Upper lobe of left lung (tissue), 6 donors: ENCODE results near the gene MTMR12. TPM values are rescaled to one million over a fixed set of nuclear protein-coding genes. Genes with fewer than 3 reads are reported as not detected.
"Not testable (repeated sequence)": the region's sequence is repeated elsewhere in the genome, so short reads cannot be mapped to it uniquely, and the experiment has no call there.

Experiments
- ATAC-seq, 2 donors: fragments of 200-7000 bp; cut with Tn5 transposase; one replicate each; pipeline ENCODE4 v1.9.1; 2022; ENCODE audit warnings: mild to moderate bottlenecking in 2 of 2, moderate library complexity in 2 of 2; ENCODE audit not compliant: low FRiP score in 2 of 2
- DNase-seq, 2 donors: peaks; one replicate each; pipeline ENCODE4 v3.0.0-alpha.2; 2019 to 2020
- H3K27ac ChIP-seq, 4 donors: fragments of 200-600 bp; sonication (generic); one replicate each; pipeline ENCODE4 v1.5.1; 2016 to 2019
- H3K27me3 ChIP-seq, 4 donors: fragments of 200-600 bp; sonication (generic); one replicate each; pipeline ENCODE4 v1.5.1; 2017 to 2019
- H3K36me3 ChIP-seq, 4 donors: fragments of 200-600 bp; sonication (generic); one replicate each; pipeline ENCODE4 v1.5.1; 2016 to 2019
- H3K4me1 ChIP-seq, 4 donors: fragments of 200-600 bp; sonication (generic); one replicate each; pipeline ENCODE4 v1.5.1; 2018 to 2019
- H3K4me3 ChIP-seq, 4 donors: fragments of 200-600 bp; sonication (generic); one replicate each; pipeline ENCODE4 v1.5.1; 2017 to 2019; ENCODE audit warnings: mild to moderate bottlenecking in 2 of 4, moderate library complexity in 1 of 4
- H3K9me3 ChIP-seq, 4 donors: fragments of 200-600 bp; sonication (generic); one replicate each; pipeline ENCODE4 v1.5.1; 2018 to 2019
- CTCF ChIP-seq, 6 experiments: fragments of 450-650 bp in 4 of 6; fragments of 200-600 bp in 2 of 6; sonication (generic) in 2 of 6; IDR thresholded peaks; one replicate each; pipeline ENCODE4 v1.5.1; 2016 to 2019; ENCODE audit warnings: antibody characterized with exemption in 6 of 6
- EP300 ChIP-seq, 4 donors: sonication (generic); formaldehyde crosslinking; IDR thresholded peaks; one replicate each; pipeline ENCODE4 v1.5.1; 2017; ENCODE audit warnings: antibody characterized with exemption in 4 of 4, control low read depth in 2 of 4
- POLR2A ChIP-seq, 4 donors: fragments of 450-650 bp; IDR thresholded peaks; one replicate each; pipeline ENCODE4 v1.5.1; 2016 to 2017; ENCODE audit warnings: antibody characterized with exemption in 4 of 4, mild to moderate bottlenecking in 2 of 4
- POLR2AphosphoS5 ChIP-seq, 2 donors: sonication (generic); formaldehyde crosslinking; IDR thresholded peaks; one replicate each; pipeline ENCODE4 v1.5.1; 2017; ENCODE audit warnings: antibody characterized with exemption in 2 of 2
- WGBS, 2 donors: methylation state at CpG; one replicate each; pipeline ENCODE4 v1.1.5; 2017 to 2018; 5-methylcytosine and 5-hydroxymethylcytosine counted together
- total RNA-seq, 6 donors: library from RNA; depleted of rRNA in 4 of 6; stranded (reverse); fragments of >200 nt in 4 of 6; gene quantifications; one replicate each; pipeline versions ENCODE4 v1.1.0 to v1.2.1, GENCODE V29; 2016 to 2021
- donor health status: DM: no; HTN: no; CAD: no; lungs with moderate emphysema.
- donor health status: DM: no; HTN: yes; CAD: no; lungs with severe emphysema.

MTMR12 gene
- total RNA-seq, 6 donors from 2014 or later: 27.2 to 50.8 (median 35.5) TPM

GRCh38 chr5:32222723-32223470 is 89.8 kb downstream of the MTMR12 start:
- WGBS, 2 donors: 71 to 73% methylated on average over 5 of the region's 5 CpGs
- ATAC-seq (peak; percentile 5 to 68), DNase-seq (no peak)
- Histone ChIP-seq H3K27ac (peak overlapping the region; percentile 16 to 61 (median 37)), H3K4me3 (no peak overlapping the region), H3K4me1 (peaks cover 0 to 22% (median 10%) of the 10 kb centered on the region in 4 donors), H3K36me3 (peaks cover 0 to 3% (median 0%) of the 10 kb centered on the region in 4 donors), H3K9me3 (no peaks in the 10 kb centered on the region), H3K27me3 (no peaks in the 10 kb centered on the region)
- no peak for TF ChIP-seq POLR2A (IDR thresholded peaks at IDR 0.05)
- TF ChIP-seq EP300 (IDR thresholded peaks at IDR 0.05): peak in 1 of 4 donors; percentile 2

- no peak for DNase-seq
- H3K4me3 ChIP-seq: no peak overlapping the region
- H3K9me3 ChIP-seq: no peaks in the 10 kb centered on the region
- no peaks in the 10 kb centered on the region for H3K36me3 ChIP-seq
- ATAC-seq: peak in 1 of 2 donors; percentile 29
- 52 to 64% methylated on average over 12 of the region's 12 CpGs for WGBS, 2 donors
- H3K27ac ChIP-seq: no peak overlapping the region
- peaks cover 0 to 7% (median 4%) of the 10 kb centered on the region in 4 donors for H3K4me1 ChIP-seq
- TF ChIP-seq EP300 (IDR thresholded peaks at IDR 0.05) (no peak), POLR2AphosphoS5 (IDR thresholded peaks at IDR 0.05) (no peak), POLR2A (IDR thresholded peaks at IDR 0.05) (no peak), CTCF (IDR thresholded peaks at IDR 0.05) (no peak)
- H3K27me3 ChIP-seq: no peaks in the 10 kb centered on the region
Measured at GRCh38 chr5:32217886-32218396, 94.8 kb downstream of the MTMR12 start.

GRCh38 chr5:32214344-32214743 is 98.4 kb downstream of the MTMR12 start:
- not testable (repeated sequence) for H3K36me3 ChIP-seq, H3K27me3 ChIP-seq, DNase-seq, H3K4me1 ChIP-seq, ATAC-seq, H3K27ac ChIP-seq, H3K9me3 ChIP-seq, H3K4me3 ChIP-seq
- WGBS, 2 donors: 89 to 92% methylated on average over 1 of the region's 1 CpG

GRCh38 chr5:32210151-32210550 is 102.6 kb downstream of the MTMR12 start:
- H3K36me3 ChIP-seq: no peaks in the 10 kb centered on the region
- no peak overlapping the region for H3K27ac ChIP-seq
- TF ChIP-seq EP300 (IDR thresholded peaks at IDR 0.05): no peak
- TF ChIP-seq POLR2A (IDR thresholded peaks at IDR 0.05): no peak
- TF ChIP-seq CTCF (IDR thresholded peaks at IDR 0.05): no peak
- no peak for TF ChIP-seq POLR2AphosphoS5 (IDR thresholded peaks at IDR 0.05)
- no peaks in the 10 kb centered on the region for H3K27me3 ChIP-seq
- DNase-seq (no peak), ATAC-seq (no peak)
- H3K4me3 ChIP-seq: no peak overlapping the region
- peaks cover 0 to 7% (median 5%) of the 10 kb centered on the region in 4 donors for H3K4me1 ChIP-seq
- 88 to 93% methylated on average over 3 of the region's 3 CpGs for WGBS, 2 donors
- H3K9me3 ChIP-seq: no peaks in the 10 kb centered on the region

GRCh38 chr5:32208837-32209236 is 103.9 kb downstream of the MTMR12 start:
- H3K9me3 ChIP-seq, H3K36me3 ChIP-seq, DNase-seq, H3K4me3 ChIP-seq, H3K27me3 ChIP-seq, H3K27ac ChIP-seq, H3K4me1 ChIP-seq, ATAC-seq: not testable (repeated sequence)
- no CpG with 5 or more reads among the region's 31 CpGs for WGBS, 2 donors

GRCh38 chr5:32207355-32207634 is 105.4 kb downstream of the MTMR12 start:
- Histone ChIP-seq H3K27me3 (no peaks in the 10 kb centered on the region), H3K4me3 (no peak overlapping the region), H3K9me3 (no peaks in the 10 kb centered on the region), H3K4me1 (peaks cover 0 to 12% (median 5%) of the 10 kb centered on the region in 4 donors), H3K36me3 (no peaks in the 10 kb centered on the region), H3K27ac (no peak overlapping the region)
- ATAC-seq (no peak), DNase-seq (no peak)
- TF ChIP-seq POLR2AphosphoS5 (IDR thresholded peaks at IDR 0.05) (no peak), EP300 (IDR thresholded peaks at IDR 0.05) (no peak), CTCF (IDR thresholded peaks at IDR 0.05) (no peak), POLR2A (IDR thresholded peaks at IDR 0.05) (no peak)
- 89 to 93% methylated on average over 4 of the region's 4 CpGs for WGBS, 2 donors
